ENCODE results near the gene CSNK1G3.

CSNK1G3 gene

GRCh38 chr5:123524146-123524545 is 12.2 kb downstream of the CSNK1G3 start:
- in situ Hi-C loops (cut with MboI; ENCODE audit: low sequenced_read_pairs, unreplicated experiment) = no loop called here
- no peak for DNase-seq (ENCODE audit: low spot score)
- TF ChIP-seq CTCF (IDR thresholded peaks at IDR 0.05; ENCODE audit: borderline replicate concordance, control extremely low read depth, extremely low read depth, insufficient read depth, missing control alignments) = no peak

GRCh38 chr5:123527190-123527589 is 15.2 kb downstream of the CSNK1G3 start:
- DNase-seq (ENCODE audit: low spot score) = no peak
- in situ Hi-C loops (cut with MboI; ENCODE audit: low sequenced_read_pairs, unreplicated experiment) = no loop called here
- no peak for TF ChIP-seq CTCF (IDR thresholded peaks at IDR 0.05; ENCODE audit: borderline replicate concordance, control extremely low read depth, extremely low read depth, insufficient read depth, missing control alignments)

- no peak for TF ChIP-seq CTCF (IDR thresholded peaks at IDR 0.05; ENCODE audit: borderline replicate concordance, control extremely low read depth, extremely low read depth, insufficient read depth, missing control alignments)
- DNase-seq (ENCODE audit: low spot score) = no peak
- in situ Hi-C loops (cut with MboI; ENCODE audit: low sequenced_read_pairs, unreplicated experiment) = no loop called here
These were observed 16.1 kb downstream of the CSNK1G3 start for GRCh38 chr5:123528065-123528464.

- in situ Hi-C loops (cut with MboI; ENCODE audit: low sequenced_read_pairs, unreplicated experiment) = no loop called here
- no peak for TF ChIP-seq CTCF (IDR thresholded peaks at IDR 0.05; ENCODE audit: borderline replicate concordance, control extremely low read depth, extremely low read depth, insufficient read depth, missing control alignments)
- DNase-seq (ENCODE audit: low spot score) = no peak
These were observed 16.9 kb downstream of the CSNK1G3 start for GRCh38 chr5:123528878-123529277.

- in situ Hi-C loops (cut with MboI; ENCODE audit: low sequenced_read_pairs, unreplicated experiment) = no loop called here
- no peak for TF ChIP-seq CTCF (IDR thresholded peaks at IDR 0.05; ENCODE audit: borderline replicate concordance, control extremely low read depth, extremely low read depth, insufficient read depth, missing control alignments)
- DNase-seq (ENCODE audit: low spot score) = no peak
These were observed 18.8 kb downstream of the CSNK1G3 start for GRCh38 chr5:123530728-123531127.

- no peak for DNase-seq (ENCODE audit: low spot score)
- in situ Hi-C loops (cut with MboI; ENCODE audit: low sequenced_read_pairs, unreplicated experiment) = no loop called here
- TF ChIP-seq CTCF (IDR thresholded peaks at IDR 0.05; ENCODE audit: borderline replicate concordance, control extremely low read depth, extremely low read depth, insufficient read depth, missing control alignments) = no peak
These were observed 23.7 kb downstream of the CSNK1G3 start for GRCh38 chr5:123535648-123536047.

GRCh38 chr5:123537256-123537655 is 25.3 kb downstream of the CSNK1G3 start:
- TF ChIP-seq CTCF (IDR thresholded peaks at IDR 0.05; ENCODE audit: borderline replicate concordance, control extremely low read depth, extremely low read depth, insufficient read depth, missing control alignments) = no peak
- DNase-seq (ENCODE audit: low spot score) = no peak
- in situ Hi-C loops (cut with MboI; ENCODE audit: low sequenced_read_pairs, unreplicated experiment) = no loop called here

Measured in GM13976 (cell line).